ENCODE results near the gene PIEZO2. TPM values are rescaled to one million over a fixed set of nuclear protein-coding genes. Genes with fewer than 3 reads are reported as not detected.

The PIEZO2 gene
- total and polyA plus RNA-seq, 12 donors, result 0.07 to 1.4 (median 0.25) TPM; not detected in 1

DNA sequence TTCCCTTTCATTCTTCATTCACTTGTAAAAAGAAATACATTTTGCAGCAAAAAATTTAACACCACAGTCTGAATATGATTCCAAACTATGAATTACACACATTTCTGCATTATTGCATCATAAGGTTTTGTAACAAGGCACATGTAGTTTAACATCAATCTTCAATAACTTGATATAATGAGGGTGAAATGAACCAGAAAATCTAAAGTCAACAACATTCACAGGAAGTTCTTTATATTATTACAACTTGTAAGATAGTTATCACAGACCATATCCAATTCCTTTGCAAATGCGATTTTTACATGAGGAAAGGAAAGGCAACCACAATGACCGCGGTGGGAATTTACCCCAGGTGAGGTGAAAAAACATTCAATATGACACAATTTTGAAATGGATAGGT lies 410.2 kb downstream of the PIEZO2 start:
- DNase-seq (no peak), ATAC-seq (no peak)
- WGBS, 2 donors, result 84 to 93% methylated on average over 3 of the region's 3 CpGs
- Histone ChIP-seq H3K27me3 (no peaks in the 10 kb centered on the region), H3K36me3 (no peaks in the 10 kb centered on the region), H3K4me1 (no peaks in the 10 kb centered on the region), H3K27ac (no peak overlapping the region), H3K9me3 (no peaks in the 10 kb centered on the region), H3K4me3 (no peak overlapping the region)
- intact Hi-C loops (cut with DNase I), result no loop called here
- no peak for TF ChIP-seq CTCF (IDR thresholded peaks at IDR 0.05)

- ATAC-seq (no peak), DNase-seq (no peak)
- no peak for TF ChIP-seq CTCF (IDR thresholded peaks at IDR 0.05)
- Histone ChIP-seq H3K4me1 (no peaks in the 10 kb centered on the region), H3K36me3 (no peaks in the 10 kb centered on the region), H3K27me3 (peaks cover 0 to 3% (median 0%) of the 10 kb centered on the region in 7 donors), H3K27ac (no peak overlapping the region), H3K4me3 (no peak overlapping the region), H3K9me3 (no peaks in the 10 kb centered on the region)
- 41 to 46% methylated on average over 3 of the region's 3 CpGs for WGBS, 2 donors
- intact Hi-C loops (cut with DNase I), result no loop called here
Observed at GRCh38 chr18:10736984-10737383, 412.4 kb downstream of the PIEZO2 start.

- DNase-seq (no peak), ATAC-seq (no peak)
- Histone ChIP-seq H3K36me3 (no peaks in the 10 kb centered on the region), H3K9me3 (no peaks in the 10 kb centered on the region), H3K4me1 (no peaks in the 10 kb centered on the region), H3K4me3 (no peak overlapping the region), H3K27ac (no peak overlapping the region), H3K27me3 (peaks cover 0 to 3% (median 0%) of the 10 kb centered on the region in 7 donors)
- intact Hi-C loops (cut with DNase I), result no loop called here
- WGBS, 2 donors, result 54 to 63% methylated on average over 4 of the region's 4 CpGs
- TF ChIP-seq CTCF (IDR thresholded peaks at IDR 0.05), result no peak
Observed at GRCh38 chr18:10732990-10733389, 416.4 kb downstream of the PIEZO2 start.

GRCh38 chr18:10727477-10727876 lies 421.9 kb downstream of the PIEZO2 start:
- ATAC-seq (no peak), DNase-seq (no peak)
- Histone ChIP-seq H3K4me3 (no peak overlapping the region), H3K4me1 (no peaks in the 10 kb centered on the region), H3K9me3 (no peaks in the 10 kb centered on the region), H3K27me3 (peaks cover 0 to 7% (median 0%) of the 10 kb centered on the region in 7 donors), H3K27ac (no peak overlapping the region), H3K36me3 (no peaks in the 10 kb centered on the region)
- no peak for TF ChIP-seq CTCF (IDR thresholded peaks at IDR 0.05)
- intact Hi-C loops (cut with DNase I), result no loop called here
- WGBS, 2 donors, result 82 to 85% methylated on average over 3 of the region's 3 CpGs
